Osteoblast (primary cell): ENCODE data around the gene C1GALT1C1L. TPM values are rescaled to one million over a fixed set of nuclear protein-coding genes. Genes with fewer than 3 reads are reported as not detected.
"Not testable (repeated sequence)": the region's sequence is repeated elsewhere in the genome, so short reads cannot be mapped to it uniquely, and the experiment has no call there.

Experiments
- DNase-seq: peaks from one replicate; pipeline ENCODE4 v3.0.0; 2011; ENCODE audit warnings: low spot score, mixed read lengths; ENCODE audit not compliant: insufficient read length; ENCODE audit errors: missing footprints
- H2AFZ ChIP-seq: 2 replicates; pipeline ENCODE4 v1.6.0; 2011; ENCODE audit warnings: mild to moderate bottlenecking, low read length
- H3K27ac ChIP-seq: 2 replicates; pipeline ENCODE4 v1.5.1; 2011; ENCODE audit warnings: mild to moderate bottlenecking, low read depth, low read length, moderate library complexity
- H3K27me3 ChIP-seq: 2 replicates; pipeline ENCODE4 v1.6.0; 2012; ENCODE audit warnings: mild to moderate bottlenecking, control low read depth, inconsistent platforms, low read length, moderate library complexity; ENCODE audit not compliant: insufficient read depth
- H3K36me3 ChIP-seq: 2 replicates; pipeline ENCODE4 v1.5.1; 2011; ENCODE audit warnings: mild to moderate bottlenecking, low read length, control low read depth, moderate library complexity; ENCODE audit not compliant: insufficient read depth
- H3K4me1 ChIP-seq: 2 replicates; pipeline ENCODE4 v1.5.1; 2011; ENCODE audit warnings: mild to moderate bottlenecking, low read length, control low read depth, moderate library complexity; ENCODE audit not compliant: insufficient read depth
- H3K4me2 ChIP-seq: 2 replicates; pipeline ENCODE4 v1.6.0; 2011; ENCODE audit warnings: mild to moderate bottlenecking, low read length; ENCODE audit not compliant: insufficient read depth
- H3K4me3 ChIP-seq: fragments of 200-600 bp; sonication (generic); 3 replicates; pipeline ENCODE4 v1.5.1; 2012; ENCODE audit warnings: mild to moderate bottlenecking, low read length, inconsistent platforms; ENCODE audit not compliant: insufficient read depth
- H3K79me2 ChIP-seq: 2 replicates; pipeline ENCODE4 v1.6.0; 2012; ENCODE audit warnings: mild to moderate bottlenecking, low read length, control low read depth, inconsistent platforms; ENCODE audit not compliant: insufficient read depth
- H3K9me3 ChIP-seq: 2 replicates; pipeline ENCODE4 v1.5.1; 2011; ENCODE audit warnings: low read depth, low read length, control low read depth
- H4K20me1 ChIP-seq: 2 replicates; pipeline ENCODE4 v1.6.0; 2012; ENCODE audit warnings: mild to moderate bottlenecking, low read length, control low read depth; ENCODE audit not compliant: insufficient read depth
- total RNA-seq: library from RNA; depleted of rRNA; stranded (reverse); fragments of >200 nt; gene quantifications from 2 replicates; pipeline ENCODE4 v1.2.3, GENCODE V29; 2012
- TF ChIP-seq, protein P1 (sequence below): IDR thresholded peaks from 2 replicates; pipeline ENCODE4 v1.5.1; 2011; ENCODE audit warnings: mild to moderate bottlenecking, low read depth, low read length, moderate library complexity; ENCODE audit errors: extremely low read depth

The C1GALT1C1L gene
- total RNA-seq, 1 donor, result 0.72 TPM

GRCh38 chr2:43699761-43700160 lies 23.5 kb upstream of the C1GALT1C1L start:
- H3K36me3 ChIP-seq, result no peaks in the 10 kb centered on the region
- H3K79me2 ChIP-seq, result no peaks in the 10 kb centered on the region
- no peak overlapping the region for H3K4me3 ChIP-seq
- DNase-seq, result no peak
- no peaks in the 10 kb centered on the region for H4K20me1 ChIP-seq
- H3K9me3 ChIP-seq, result no peaks in the 10 kb centered on the region
- H3K4me2 ChIP-seq, result no peak overlapping the region
- no peaks in the 10 kb centered on the region for H3K27me3 ChIP-seq
- no peak overlapping the region for H3K27ac ChIP-seq
- TF ChIP-seq, protein P1, sequence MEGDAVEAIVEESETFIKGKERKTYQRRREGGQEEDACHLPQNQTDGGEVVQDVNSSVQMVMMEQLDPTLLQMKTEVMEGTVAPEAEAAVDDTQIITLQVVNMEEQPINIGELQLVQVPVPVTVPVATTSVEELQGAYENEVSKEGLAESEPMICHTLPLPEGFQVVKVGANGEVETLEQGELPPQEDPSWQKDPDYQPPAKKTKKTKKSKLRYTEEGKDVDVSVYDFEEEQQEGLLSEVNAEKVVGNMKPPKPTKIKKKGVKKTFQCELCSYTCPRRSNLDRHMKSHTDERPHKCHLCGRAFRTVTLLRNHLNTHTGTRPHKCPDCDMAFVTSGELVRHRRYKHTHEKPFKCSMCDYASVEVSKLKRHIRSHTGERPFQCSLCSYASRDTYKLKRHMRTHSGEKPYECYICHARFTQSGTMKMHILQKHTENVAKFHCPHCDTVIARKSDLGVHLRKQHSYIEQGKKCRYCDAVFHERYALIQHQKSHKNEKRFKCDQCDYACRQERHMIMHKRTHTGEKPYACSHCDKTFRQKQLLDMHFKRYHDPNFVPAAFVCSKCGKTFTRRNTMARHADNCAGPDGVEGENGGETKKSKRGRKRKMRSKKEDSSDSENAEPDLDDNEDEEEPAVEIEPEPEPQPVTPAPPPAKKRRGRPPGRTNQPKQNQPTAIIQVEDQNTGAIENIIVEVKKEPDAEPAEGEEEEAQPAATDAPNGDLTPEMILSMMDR, result no peak
- H2AFZ ChIP-seq, result no peak overlapping the region
- H3K4me1 ChIP-seq, result no peaks in the 10 kb centered on the region

- H3K9me3 ChIP-seq, H3K27me3 ChIP-seq, DNase-seq, H3K36me3 ChIP-seq, H2AFZ ChIP-seq, H3K79me2 ChIP-seq, H4K20me1 ChIP-seq, H3K4me2 ChIP-seq, H3K4me1 ChIP-seq, H3K4me3 ChIP-seq, H3K27ac ChIP-seq: not testable (repeated sequence)
Observed at GRCh38 chr2:43698140-43698539, 21.9 kb upstream of the C1GALT1C1L start.

DNA sequence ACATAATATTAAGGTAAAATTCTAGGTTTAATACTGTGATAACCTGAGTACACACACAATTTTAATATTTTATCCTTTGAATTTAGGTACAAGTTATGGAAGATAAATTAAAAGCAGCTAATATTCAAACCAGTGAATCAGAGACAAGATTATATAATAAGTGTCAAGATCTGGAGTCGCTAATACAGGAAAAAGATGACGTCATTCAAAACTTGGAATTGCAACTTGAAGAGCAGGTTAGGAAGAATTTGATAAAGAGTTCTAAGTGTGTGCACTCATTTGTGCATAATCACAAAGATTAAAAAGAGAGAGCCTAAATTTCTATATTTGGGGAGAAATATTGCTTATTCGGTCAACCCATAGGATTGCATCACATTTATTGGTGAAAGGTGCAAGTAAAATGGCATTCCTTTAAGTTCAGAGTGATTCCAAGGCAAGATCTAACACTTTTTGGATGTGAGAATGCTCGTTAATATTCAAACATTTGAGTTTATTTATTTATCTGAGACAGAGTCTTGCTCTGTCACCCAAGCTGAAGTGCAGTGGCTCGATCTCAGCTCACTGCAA lies 16.3 kb upstream of the C1GALT1C1L start:
- DNase-seq, result no peak
- TF ChIP-seq, protein P1, result no peak
- no peaks in the 10 kb centered on the region for H3K9me3 ChIP-seq
- no peak overlapping the region for H3K4me3 ChIP-seq
- H3K36me3 ChIP-seq, result no peaks in the 10 kb centered on the region
- no peaks in the 10 kb centered on the region for H3K4me1 ChIP-seq
- no peaks in the 10 kb centered on the region for H3K27me3 ChIP-seq
- H4K20me1 ChIP-seq, result no peaks in the 10 kb centered on the region
- no peak overlapping the region for H2AFZ ChIP-seq
- H3K79me2 ChIP-seq, result no peaks in the 10 kb centered on the region
- no peak overlapping the region for H3K4me2 ChIP-seq
- H3K27ac ChIP-seq, result no peak overlapping the region

GRCh38 chr2:43689999-43690398 lies 13.8 kb upstream of the C1GALT1C1L start:
- Histone ChIP-seq H3K4me1 (no peaks in the 10 kb centered on the region), H2AFZ (no peak overlapping the region), H3K4me2 (no peak overlapping the region), H4K20me1 (no peaks in the 10 kb centered on the region), H3K36me3 (no peaks in the 10 kb centered on the region), H3K27me3 (no peaks in the 10 kb centered on the region), H3K4me3 (no peak overlapping the region), H3K27ac (no peak overlapping the region), H3K9me3 (no peaks in the 10 kb centered on the region), H3K79me2 (no peaks in the 10 kb centered on the region)
- no peak for DNase-seq
- TF ChIP-seq, protein P1, result no peak
